NCI-H748 (cell line): Measurements from ENCODE around the gene PAQR5.
A peak's percentile ranks its signal among the peaks of the same experiment; 100 is the strongest.
"Not testable (repeated sequence)": the region's sequence is repeated elsewhere in the genome, so short reads cannot be mapped to it uniquely, and the experiment has no call there.

ENCODE experiments used
- DNase-seq: peaks from one replicate; lab custom pipeline; 2025; ENCODE audit not compliant: unreplicated experiment; lab: John Stamatoyannopoulos, UW

PAQR5 gene, protein sequence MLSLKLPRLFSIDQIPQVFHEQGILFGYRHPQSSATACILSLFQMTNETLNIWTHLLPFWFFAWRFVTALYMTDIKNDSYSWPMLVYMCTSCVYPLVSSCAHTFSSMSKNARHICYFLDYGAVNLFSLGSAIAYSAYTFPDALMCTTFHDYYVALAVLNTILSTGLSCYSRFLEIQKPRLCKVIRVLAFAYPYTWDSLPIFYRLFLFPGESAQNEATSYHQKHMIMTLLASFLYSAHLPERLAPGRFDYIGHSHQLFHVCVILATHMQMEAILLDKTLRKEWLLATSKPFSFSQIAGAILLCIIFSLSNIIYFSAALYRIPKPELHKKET

DNA sequence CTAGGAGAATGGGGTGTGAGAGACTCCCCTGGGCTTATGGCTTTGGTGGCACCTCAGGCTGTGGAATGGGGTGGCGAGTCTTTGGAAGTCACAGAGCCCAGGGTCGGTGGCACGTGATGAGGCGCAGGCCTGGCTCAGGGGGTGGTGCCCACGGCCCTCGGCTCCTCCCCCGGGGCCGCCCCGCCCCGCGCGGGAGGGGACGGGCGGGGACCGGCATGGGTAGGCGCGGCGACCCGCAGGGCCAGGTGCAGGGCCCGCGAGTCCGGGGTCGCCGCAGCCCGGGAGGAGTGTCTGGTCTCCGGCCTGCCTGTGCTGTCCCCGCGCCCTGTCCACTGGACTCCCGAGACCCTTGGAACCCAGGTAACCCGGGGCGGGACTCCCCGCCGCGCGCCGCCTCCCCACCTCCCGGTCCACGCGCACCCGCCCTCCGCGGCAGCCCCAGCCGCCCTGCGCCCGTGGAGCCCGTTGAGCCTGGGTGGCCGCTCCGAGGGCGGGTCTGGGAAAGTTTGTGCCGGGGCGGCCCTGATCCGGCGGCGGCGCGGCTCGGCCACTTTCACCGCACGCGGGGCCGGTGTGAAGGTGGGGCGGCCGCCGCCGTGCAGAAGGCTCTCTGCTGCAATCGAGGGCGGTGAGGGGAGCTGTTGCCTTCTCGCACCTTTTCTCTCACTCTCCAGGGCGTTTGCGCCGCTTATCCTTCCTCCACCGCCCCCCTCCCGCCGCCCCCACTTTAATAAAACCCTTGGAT is at the start of gene PAQR5:
PAQR5 (plus strand) TSS at position 216 of the 745 bp plus-strand sequence. CDS start 61,169 bp downstream, outside the sequence.
- DNase-seq = peak; percentile 55

DNA sequence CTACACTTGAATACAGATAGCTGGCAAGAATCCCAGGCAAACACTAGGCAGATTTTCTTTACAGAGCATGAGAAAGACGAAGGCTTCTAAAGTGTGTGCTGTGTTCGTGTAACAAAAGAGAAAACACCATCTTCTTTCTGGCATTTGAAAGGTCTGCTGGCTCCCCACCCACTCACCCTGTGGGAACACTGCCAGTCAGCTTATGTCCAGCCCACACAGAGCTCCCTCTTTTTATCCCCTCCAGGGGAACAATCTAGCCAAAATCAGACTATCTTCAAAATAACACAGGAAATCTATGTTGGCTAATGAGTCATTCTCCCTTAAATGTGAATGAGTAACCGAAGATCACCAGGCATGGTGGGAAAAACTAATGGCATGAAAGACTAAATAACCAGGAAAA is 45.6 kb upstream of the PAQR5 start:
- DNase-seq = no peak

DNA sequence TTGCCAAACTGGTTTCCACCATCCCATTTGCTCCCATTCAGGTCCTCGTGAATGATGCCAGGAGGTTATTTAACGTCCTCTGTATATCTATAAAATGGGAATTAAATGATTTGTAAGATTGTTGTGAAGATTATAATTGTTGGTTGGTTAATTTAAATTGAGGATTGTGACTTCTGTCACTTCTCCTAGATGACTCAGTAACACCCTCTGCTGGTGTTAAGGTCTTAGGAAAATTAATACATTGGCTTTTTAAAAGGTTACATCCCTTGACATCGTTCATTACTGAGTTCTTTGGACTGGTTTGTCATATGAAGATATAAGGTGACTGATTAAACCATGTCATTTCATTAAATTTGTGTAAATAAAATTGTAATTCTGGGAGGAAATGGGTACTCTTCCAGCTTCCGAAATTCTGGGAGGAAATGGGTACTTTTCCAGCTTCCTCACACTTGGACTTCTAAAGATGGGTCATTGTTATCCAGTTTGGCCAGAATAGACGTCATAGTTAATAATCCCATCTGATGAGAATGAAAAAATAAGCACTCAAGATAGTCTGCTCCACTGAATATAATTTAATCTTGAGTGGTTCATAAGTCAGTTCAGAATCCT is 33.3 kb upstream of the PAQR5 start:
- peak; percentile 17 for DNase-seq

DNA sequence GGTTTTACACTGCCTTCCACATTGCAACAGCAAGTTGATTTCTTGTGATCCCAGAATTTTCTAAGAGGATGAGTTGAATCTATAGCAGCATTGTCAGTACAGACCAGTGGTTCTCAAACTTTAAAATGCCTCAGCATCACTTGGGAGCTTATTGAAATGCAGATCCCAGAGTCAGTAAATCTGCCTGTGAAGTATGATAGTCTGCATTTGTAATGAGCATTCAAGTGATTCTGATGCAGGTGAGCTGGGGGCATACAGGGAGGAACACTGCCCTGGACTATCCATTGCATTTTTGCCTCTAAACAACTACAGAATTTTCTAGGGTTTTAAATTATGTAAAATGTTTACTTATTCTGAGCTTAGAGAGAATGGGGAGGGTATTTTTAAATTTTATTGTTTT is 27.5 kb upstream of the PAQR5 start:
- no peak for DNase-seq

DNA sequence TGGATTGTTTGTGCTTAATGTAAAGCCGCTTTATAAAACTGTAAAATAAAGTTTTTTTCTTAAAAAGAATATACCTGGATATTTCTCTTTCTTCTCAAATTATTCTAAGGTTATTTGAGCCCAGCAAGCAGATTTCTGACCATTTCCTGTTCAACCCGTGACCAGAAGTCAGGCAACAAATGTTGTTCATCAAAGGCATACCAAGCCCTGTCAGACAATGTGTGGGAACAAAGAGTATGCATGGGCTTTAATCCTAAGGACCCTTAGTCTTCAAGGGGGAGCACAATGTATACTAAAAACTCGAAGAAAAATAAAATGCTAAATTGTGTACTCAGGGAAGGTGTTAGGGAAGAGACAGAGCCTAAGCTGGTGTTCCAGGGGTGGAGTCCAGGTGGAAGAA is 26.6 kb upstream of the PAQR5 start:
- no peak for DNase-seq

DNA sequence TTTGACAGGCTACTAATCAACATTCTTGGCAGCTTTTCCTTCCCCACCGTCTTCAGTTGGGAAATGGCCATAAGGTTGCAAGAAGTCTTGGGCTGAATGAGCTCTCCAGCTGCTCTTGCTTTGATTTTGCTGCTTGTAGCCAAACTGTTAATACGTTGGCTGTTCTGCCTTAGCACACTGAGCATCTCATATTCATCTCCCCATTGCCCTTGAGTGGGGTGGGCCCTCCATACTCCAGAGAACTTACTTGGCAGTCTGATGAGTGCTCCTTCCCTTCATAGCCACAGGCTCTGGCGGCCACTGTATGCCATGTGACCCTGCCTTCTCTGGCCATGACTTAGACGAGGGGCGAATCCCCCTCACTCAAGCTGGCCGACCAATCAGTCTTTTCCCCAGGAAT is 25.8 kb upstream of the PAQR5 start:
- no peak for DNase-seq

DNA sequence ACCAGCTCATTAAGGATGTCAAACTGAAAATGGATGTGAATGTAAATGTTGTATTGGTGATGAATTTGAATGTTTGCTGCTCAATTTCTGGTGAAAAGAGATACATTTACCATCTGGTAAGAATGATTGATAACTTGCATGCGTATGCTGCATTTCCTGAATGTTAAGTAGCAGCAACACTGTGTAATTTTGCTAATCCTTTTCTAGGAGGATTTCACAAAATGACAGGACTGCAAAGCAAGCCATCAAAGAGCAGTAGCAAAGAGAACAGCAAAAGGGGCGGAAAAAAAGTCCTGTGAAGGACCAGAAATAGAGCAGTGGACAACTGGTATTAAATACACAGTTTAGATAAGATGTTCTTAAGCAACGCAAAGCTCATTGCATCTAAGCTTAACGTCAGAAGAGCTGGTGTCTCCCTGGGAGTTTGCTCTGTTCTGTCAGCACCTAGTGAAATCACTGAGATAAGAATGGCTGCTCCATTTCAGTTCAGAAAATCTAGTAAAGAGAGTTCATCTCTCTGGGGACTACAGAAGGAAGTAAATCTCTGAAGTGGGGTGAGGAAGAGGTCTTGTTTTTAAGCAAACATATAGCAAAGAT is 23.5 kb upstream of the PAQR5 start:
- no peak for DNase-seq

DNA sequence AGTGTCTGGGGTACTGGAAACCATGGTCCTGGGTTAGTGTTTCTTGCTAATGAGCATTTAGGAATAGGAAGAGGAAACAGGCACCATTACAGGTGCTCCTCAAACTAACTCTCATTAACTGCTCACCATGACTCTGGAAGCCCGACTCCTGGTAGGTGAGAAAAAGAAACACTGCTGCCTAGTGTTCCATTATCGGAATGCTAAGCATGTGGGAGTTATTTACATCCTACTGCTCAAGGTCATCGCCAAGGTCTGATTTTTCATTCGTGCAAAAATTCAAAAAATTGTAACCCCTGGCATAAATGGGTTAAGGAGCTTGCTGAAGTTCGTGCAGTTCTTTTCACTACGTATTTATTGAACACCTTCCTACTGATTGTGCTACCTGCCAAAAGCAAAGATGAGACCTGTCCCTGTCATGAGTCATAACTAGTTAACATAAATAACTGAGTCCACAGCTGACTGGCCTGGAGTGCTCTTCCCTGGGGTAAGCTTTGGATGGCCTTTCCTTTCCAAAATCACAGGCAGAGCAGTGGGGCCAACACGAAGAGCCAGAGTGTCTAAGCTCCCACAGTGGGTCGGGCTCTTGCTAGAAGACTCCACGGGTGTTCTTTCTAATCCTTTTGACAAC is 22.7 kb upstream of the PAQR5 start:
- DNase-seq = no peak

DNA sequence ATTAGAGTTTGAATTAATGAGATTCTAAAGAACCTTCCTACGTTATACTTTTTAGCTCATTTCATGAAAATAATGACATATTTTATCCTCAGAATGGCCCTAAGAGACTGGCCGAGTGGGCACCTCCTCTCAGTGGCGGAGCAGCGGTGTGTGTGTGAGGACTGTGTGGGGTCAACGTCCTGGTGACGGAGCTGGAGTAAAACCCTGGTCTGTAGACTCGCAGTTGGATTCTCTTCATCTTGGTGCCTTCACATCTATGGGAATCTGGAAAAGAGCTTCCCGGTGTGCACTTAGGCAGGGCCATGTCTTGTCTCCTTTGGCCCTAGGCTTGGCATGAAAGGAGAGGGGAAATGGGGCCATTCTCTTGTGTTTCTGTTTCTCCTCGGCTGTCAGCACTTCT is 21.4 kb upstream of the PAQR5 start:
- DNase-seq = no peak

DNA sequence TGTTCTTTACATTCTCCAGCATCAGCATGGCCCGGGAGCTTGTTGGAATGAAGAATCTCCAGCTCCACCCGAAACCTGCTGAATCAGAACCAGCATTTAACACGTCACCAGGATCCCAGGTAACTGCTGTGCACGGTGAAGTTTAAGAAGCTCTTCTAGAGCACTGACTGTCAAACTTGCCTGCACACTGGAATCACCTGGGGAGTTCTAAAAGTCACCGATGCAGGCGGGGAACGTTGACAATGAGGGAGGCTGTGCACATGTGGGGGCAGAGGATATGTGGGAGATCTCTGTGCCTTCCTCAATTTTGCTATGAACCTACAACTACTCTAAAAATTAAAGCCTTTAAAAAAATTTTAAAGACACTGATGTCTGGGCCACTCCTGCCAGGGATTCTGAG is 19.1 kb upstream of the PAQR5 start:
- no peak for DNase-seq

DNA sequence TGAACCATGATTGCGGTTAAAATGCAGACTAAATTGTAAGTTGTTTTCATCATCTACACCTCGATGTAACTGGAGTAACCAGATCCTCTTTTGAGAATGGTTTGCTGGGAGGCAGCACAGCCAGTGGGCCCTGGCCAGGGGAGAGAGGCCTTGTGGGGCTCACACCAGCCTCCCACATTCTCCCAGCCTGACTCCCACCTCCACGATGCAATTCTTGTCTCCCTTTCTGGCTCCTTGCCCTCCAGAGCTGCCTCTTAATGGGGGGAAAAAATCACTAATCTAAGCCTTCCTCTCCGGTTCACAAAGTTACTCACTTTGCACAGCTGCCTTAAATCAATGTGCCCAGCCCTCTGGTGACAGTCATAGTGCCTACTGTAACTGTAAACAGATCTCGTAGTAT is 17.9 kb upstream of the PAQR5 start:
- DNase-seq = no peak

DNA sequence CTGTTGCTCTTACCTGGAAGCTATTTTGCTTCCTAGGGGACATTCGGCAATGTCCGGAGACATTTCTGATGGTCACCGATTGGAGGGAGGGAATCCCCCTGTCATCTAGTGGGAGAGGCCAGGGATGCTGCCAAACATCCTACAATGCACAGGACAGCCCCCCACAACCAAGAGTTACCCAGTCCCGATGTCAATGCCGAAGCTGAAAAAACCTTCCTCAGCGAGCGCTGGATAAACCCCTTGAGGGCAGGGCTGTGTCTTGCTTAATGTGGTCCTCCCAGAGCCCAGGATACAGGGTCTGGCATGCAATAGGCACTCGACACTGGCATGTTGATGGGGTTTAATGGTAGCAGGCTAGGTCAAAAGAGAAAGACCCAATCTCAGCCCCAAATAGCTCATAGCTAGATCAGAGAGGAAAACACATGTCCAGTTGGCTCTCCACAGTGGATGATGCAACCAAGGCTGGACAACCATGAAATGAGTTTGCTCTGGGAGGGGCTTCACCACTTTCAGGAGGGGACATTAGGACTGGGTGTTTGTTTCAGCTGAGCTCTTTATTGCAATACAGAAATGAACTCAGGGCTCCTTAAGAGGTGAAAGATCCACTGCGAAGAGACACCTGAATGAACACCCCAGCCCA is 16.5 kb upstream of the PAQR5 start:
- no peak for DNase-seq

DNA sequence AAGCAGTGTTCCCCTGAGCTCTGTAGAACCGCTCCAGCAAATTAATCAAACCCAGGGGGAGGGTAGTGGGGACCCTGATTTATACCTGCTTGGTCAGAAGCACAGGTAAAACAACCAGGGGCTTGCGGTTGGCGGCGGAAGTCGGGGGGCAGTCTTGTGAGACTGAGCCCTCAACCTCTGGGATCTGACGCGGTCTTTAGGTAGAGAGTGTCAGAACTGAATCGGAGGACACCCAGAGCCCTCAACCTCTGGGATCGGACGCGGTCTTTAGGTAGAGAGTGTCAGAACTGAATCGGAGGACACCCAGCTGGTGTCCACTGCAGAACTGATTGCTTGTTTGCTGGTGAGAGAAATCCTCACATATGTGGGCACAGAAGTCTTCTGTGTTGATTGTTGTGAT is 12.9 kb upstream of the PAQR5 start:
- DNase-seq = no peak

DNA sequence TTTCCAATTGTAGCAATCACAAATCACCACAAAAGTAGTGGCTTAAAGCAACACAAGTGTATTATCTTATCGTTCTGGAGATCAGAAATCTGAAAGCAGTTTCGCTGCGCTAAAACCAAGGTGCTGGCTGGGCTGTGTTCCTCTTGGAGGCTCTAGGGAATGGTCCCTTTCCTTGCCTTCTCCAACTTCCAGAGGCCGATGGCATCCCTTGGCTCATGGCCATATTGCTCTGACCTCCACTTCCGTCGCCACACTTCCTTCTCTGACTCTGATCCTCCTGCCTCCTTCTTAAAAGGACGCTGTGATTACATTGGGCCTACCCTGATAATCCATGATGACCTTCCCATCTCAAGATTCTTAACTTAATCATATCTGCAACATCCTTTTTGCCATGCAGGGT is 10.7 kb upstream of the PAQR5 start:
- DNase-seq = no peak

DNA sequence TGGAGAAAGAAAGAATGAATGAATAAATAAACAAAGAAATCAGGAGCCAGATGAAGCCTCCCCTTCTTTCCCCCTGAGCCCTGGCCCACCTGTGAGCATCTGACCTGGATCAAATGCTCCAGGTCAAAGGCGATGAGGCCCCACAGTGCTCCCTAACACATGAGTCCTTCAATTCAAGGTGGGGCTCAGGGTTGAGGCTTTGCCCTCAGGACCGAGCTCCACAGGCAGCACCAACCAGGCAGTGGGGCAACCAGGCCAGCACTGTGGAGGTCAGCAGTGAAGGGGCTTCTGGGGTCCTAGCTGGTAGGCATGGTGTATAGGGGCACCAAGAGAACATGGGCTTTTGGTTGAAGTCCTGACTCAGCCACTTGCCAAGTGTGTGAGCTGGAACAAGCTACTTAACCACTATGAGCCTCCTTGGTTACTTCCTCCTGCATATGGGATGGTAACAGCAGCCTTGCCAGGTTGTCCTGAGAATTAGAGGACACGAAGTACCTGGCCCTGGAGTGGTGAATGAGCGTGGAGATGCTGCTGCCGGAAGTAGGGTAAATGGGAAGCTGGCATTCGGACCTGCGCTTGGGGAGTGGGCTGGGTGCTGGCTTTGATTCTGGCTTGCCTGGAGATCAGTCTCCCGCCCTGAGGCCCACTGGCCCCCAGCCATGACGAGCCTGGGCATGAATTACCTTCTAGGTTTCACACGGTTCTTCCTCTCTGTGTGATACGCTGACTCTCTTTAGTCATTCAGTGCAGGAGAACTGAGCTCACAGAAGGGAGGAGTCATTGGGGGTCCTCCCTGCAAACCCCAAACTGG is 10.0 kb upstream of the PAQR5 start:
- no peak for DNase-seq

DNA sequence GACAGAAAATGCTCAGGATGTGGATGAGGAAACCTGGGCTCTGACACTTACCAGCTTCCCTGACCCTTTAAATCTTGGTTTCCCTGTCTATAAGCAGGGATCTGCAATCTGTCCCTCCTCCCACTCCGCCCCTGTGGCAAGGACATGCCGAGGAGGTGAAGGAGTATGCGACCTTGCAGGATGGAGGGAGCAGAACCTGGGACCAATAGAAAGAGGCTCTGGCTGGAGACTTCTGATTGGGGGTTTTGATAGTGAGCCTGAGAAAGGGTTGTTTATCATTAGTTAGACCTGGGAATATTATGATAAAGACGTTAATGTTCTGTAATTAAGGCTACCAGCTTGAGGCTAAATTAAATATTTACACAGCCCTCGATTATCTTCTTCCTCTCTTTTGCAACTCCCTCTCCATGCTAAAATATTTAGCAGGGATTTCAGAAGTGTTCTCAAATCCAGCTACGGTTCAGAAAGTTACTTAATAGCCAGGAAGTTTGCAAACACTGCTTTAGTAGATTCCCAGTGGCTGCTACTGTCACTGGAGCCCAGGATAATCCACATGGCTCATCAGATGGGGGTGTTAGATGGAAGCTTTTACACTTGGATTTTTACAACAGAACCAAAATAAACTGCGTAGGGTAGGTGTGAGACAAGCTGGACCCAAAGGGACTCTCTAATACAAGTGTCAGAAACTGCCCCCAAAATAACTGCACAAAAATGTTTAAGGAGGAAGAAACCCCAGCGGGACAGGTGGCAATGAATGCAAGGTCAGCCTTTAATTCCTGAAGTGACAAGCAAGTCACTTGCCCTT is 9.2 kb upstream of the PAQR5 start:
- peak; percentile 29 for DNase-seq

DNA sequence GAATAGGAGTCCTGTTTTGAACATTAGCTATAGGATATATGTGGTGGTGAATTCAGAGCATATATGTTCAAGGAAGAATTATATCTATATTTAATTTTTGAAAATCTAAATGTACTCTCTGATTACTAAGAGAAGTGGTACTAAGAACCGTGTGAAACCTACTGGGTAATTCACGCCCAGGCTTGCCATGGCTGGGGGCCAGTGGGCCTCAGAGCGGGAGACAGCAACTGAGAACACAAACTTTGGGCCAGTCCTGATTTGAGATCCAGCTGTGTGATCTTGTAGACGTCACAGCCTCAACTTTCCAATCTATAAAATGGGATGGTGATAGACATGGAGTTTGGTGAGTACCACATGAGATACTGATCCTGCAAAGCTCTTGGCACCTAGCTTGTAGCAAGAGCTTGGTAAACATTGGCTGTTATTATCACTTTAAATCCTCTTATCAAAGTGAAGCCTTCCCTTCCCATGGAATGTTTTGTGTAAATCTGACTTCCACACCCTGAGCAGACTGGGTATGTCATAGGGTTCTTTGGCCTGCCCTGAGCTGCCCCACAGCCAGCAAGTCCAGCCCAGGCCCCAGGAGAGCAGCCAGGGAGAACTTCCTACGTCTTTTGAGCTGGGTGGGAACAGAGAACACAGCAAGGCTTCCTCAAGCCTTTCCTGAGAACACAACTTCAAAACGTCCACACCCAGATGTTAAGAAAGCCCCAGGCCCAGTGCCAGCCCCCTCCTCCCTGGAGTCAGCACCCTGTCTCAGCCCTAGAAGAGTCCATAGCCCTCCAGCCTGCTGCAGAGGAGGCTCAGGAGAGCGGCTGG is 8.2 kb upstream of the PAQR5 start:
- DNase-seq = no peak

DNA sequence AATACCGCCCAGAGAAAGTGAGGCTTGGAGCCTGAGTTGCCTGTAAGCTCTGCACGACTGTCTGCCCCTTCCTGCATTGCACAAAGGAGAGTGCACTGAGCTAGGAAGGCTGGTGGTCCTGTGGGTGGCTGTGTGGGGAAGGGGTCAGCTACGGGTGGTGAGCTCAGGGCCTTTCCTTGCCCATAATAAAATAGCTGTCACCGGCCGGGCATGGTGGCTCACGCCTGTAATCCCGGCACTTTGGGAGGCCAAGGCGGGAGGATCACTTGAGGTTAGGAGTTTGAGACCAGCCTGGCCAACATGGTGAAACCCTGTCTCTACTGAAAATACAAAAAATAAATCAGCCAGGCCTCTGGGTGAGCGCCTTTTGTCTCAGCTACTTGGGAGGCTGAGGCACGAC is 7.1 kb upstream of the PAQR5 start:
- not testable (repeated sequence) for DNase-seq
